Hematopoietic multipotent progenitor cell treated with erythropoietin and hydrocortisone succinate and interleukin-3 and kit ligand, for 8 days (in vitro differentiated cells): ENCODE results near the gene MTHFR.
A peak's percentile ranks its signal among the peaks of the same experiment; 100 is the strongest.

Source experiments
- DNase-seq: peaks from one replicate; pipeline ENCODE4 v3.0.0-alpha.2; 2015

Gene MTHFR

DNA sequence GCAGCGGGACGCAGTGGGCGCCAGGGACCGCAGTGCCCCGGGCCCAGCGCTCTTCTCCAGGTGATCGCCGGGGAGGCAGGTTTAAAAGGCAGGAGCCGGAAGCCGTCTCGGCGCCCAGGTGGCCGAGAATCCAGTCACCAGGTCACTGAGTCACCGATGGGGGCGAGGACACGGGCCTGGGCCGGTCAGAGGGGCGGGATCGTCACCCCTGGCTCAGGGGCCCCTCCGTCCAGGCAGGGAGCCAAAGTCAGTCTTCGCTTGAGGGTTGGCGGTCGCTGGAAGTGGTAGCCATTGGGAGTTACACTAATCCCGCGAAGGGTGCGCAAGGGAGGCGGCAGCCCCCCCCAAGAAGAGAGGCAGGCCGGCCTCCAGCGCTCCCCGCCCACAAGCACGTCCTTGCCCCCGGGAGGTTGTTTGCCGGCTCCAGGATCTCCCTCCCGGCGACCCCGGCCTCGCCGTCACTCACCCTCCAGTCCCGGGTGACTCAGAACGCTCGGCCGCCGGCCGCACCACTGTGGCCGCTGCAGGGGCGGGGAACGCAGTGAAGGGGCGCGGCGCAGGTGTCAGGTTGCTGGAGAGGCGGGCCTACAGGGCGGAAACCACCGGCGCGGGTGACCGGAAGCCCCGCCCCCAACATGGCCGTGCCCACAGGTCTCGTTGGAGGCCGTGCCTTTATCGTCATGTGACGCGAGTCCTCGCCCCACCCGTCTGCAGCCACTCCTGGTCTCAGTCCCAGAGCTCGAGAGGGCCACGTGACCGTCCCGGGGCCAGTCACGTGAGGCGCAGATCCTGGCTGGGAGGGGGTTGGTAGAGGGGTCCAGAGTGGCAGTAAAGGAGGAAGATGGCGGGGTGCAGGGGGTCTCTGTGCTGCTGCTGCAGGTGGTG lies at the start of gene MTHFR, which contains the start of gene CLCN6:
MTHFR (minus strand) TSS at position 543 of the 885 bp plus-strand sequence. CDS start 2,848 bp downstream, outside the sequence.
CLCN6 (plus strand) TSS at position 770 of the 885 bp plus-strand sequence; CDS start at position 842, 72 bp downstream.
- DNase-seq: peak; percentile 99

DNA sequence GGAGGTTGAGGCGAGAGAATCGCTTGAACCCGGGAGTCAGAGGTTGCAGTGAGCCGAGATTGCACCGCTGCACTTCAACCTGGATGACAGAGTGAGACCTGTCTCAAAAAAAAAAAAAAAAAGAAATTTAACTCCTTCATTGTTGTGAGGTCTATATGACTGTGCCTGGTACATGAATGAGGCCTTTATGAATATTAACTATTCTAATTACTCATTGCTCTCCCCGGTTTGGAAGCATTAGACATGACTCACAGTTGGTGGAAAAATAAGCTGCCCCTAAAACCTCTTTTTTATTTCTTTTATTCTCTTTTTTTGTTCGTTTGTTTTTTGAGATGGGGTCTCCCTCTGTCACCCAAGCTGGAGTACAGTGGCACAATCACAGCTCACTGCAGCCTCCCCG lies 49.7 kb upstream of the MTHFR start:
- DNase-seq: no peak

DNA sequence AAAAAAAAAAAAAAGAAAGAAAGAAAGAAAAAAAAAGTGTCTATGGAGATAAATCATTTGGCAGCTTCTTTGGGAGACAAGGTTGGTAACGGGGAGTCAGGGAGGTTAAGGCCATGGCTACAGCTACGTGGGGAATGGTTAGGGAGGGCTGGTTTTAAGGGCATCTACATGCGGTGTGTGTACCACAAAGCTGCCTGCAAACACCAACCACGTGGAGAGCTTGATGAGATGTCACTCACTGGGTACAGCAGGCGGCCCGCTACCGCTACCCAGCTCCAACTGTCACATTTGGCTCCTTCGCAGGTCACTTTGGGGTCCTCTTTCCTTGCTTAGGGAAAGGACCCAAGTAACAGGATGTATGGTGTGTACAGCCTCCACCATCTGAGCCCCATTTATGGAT lies 48.8 kb upstream of the MTHFR start:
- no peak for DNase-seq

DNA sequence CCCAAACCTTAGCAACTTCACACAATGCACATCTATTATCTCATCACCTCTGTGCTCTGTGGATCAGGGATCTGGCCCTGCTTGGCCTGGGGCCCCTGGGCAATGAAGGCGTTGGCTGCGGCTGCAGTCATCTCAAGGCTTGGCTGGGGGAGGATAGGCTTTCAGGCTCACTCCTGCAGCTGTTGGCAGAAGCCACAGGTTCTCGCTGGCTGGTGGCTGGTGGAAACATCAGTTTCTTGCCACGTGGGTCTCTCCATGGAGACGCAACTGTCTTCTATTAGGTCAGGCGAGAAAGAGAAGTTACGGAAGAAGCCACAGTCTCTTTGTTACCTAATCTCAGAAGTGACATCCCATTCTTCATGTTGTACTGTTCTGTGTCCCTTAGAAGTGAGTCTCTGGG lies 45.4 kb upstream of the MTHFR start:
- peak; percentile 49 for DNase-seq

DNA sequence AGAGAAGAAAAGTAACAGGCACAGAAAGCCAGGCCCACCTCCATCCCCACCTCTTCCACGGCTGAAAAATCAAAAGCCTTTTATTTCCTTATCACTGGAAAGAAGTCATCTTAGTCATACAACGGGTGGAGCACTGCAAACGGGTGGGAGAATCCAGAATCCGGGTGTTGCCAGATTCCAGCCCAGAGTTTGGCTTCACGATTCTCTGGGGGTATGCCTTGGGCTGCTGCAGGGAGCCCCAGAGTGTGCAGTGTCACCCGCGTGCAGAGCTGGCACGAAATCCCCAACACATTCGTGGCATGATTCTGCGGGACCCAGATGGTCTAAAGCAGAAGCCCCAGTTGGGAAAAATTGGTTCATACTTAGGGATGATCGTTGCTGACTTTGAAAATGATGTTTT lies 44.4 kb upstream of the MTHFR start:
- DNase-seq: no peak

DNA sequence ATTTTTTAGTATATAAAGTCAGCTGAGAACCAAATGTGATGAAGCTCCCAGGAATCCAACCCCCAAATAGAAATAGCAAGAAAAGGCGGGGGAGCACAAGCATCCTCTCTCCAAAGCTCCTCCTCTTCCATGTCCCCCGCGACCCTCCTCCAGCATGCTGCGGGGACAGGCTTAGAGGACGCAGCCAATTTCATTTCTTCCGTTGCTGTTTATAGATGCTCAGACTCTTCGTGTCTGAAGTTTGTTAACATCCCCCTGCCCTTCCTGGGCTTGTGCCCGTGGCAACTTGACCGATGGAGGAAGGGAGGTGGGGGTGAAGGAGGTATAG lies 42.6 kb upstream of the MTHFR start:
- no peak for DNase-seq

DNA sequence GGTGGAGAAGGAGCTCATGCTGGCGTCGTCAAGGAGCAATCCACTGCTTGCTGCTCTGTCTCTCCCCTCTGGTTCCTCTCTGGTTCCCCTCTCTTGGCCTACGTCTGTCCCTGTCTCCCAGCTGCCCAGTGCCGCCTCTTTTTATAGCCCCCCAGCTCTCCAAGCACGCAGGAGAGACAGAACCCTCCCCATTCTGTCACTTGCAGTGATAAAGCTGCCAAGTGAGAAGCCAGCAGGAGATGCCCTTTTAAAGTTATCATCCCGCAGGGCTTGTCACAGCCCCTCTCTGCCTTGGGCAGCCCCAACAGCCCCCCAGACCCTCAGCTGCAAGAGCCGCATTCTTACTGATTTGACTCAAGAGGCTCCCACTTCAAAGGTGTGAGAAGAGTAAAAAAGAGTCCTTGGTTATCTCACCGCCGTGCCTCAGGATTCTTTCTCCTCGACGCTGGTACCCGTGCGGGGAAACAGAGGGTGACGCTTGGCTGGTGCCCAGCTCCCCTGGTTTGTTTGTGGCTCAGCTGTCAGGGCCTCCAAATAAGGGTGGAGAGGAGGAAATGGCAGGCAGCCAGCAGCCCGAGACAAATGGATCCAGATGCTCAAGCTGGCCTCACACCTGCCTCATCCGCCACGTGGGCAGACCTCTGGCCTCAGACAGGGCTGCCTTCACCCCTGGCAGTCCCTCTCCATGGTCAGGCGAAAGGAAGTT lies 42.1 kb upstream of the MTHFR start, which contains the start of gene NPPA:
NPPA (minus strand) TSS at position 117 of the 706 bp plus-strand sequence; CDS start at position 18, 99 bp downstream.
- DNase-seq: peak; percentile 33

DNA sequence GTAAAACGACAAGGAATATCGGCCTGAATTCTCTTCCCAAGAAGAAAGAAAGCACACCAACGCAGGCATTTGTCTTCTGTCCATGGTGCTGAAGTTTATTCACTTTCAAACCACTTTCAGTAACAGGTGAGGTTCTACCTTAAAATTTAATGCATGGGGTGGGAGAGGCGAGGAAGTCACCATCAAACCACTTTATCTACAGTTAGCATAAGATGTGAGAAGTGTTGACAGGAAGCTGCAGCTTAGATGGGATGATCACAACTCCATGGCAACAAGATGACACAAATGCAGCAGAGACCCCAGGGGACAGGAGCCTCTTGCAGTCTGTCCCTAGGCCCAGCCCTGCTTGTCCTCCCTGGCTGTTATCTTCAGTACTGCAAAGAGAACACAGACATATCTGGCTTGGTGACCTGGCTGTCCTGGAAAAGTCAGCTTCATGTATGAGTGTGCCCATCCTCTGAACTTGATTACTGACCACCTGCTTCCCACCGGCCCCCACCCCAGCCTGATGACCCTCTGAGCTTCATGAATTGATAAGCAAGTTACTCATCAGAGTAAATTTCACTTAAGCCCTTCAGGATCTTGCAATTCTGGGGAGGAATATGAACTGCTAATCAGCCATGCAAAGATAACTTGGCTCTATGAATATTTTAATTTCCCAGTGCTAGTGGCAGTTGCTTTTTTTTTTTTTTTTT lies 40.0 kb upstream of the MTHFR start:
- peak; percentile 59 for DNase-seq

DNA sequence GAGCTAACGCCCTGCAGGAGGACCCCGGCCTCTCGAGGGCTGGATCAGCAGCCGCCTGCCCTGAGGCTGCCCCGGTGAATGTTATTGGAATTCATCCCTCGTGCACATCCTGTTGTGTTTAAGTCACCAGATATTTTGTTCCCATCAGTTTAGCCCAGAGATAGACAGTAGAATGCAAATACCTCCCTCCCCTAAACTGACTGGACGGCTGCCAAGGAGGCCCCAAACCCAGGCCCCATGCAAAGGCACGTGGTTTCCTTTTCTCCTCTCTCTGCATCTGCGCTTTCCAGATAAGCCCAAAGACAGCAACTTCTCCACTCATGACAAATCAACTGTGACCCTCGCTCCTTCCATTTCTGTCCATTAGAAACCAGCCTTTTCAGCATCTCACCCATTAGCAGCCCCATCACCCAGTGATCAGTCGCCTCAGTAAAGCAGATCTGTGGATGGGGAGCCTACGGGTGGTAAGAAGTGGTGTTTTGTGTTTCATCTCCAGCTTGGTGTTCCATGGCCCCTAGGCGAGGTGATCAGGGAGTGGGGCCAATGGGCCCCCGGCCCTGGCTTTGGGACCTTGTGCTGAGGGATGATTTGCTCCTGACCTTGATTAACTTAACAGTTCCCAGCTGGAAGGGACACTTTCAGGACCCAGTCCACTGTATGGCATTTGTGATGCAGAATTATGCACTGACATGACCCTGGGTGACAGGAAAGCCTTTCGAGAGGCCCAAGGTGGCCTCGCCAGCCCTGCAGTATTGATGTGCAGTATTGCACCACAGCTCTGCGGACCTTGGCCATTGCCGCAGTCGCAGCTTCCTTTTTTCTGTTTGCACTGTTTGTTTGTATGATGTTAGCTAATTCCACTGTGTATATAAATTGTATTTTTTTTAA lies 36.6 kb upstream of the MTHFR start:
- peak; percentile 100 for DNase-seq

DNA sequence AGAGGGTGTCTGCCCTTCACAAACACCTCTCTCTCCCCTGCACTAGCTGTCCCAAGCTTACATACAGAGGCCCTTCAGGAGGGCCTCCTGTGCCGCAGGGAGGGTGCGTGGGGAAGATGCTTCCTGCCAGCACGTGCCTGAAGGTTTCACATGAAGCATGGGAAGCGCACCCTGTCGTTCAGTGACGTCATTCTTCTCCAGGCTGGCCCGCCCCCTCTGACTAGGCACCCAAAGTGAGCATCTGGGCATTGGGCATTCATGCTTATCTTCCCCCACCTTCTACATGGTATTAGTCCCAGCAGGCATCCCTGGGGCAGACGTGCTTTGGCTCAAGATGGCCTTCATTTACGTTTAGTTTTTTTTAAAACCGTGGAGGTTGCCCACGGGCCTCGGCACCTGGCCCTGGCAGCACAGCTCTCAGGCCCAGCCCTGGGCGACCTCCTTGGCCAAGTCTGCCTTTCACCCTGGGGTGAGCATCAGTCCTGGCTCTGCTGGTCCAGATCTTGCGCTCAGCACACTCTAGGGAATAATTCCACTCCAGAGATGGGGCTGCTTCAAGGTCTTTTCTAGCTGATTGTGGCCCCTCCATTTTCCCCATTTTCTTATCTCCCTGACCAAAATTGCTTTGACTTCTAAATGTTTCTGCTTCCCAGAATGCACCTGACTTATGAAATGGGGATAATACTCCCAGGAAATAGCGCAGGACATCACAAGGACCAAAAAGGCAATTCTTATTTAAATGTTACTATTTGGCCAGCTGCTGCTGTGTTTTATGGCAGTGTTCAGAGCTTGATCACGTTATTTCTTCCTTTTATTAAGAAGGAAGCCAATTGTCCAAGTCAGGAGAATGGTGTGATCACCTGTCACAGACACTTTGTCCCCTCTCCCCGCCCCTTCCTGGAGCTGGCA lies 35.7 kb upstream of the MTHFR start:
- peak; percentile 97 for DNase-seq

DNA sequence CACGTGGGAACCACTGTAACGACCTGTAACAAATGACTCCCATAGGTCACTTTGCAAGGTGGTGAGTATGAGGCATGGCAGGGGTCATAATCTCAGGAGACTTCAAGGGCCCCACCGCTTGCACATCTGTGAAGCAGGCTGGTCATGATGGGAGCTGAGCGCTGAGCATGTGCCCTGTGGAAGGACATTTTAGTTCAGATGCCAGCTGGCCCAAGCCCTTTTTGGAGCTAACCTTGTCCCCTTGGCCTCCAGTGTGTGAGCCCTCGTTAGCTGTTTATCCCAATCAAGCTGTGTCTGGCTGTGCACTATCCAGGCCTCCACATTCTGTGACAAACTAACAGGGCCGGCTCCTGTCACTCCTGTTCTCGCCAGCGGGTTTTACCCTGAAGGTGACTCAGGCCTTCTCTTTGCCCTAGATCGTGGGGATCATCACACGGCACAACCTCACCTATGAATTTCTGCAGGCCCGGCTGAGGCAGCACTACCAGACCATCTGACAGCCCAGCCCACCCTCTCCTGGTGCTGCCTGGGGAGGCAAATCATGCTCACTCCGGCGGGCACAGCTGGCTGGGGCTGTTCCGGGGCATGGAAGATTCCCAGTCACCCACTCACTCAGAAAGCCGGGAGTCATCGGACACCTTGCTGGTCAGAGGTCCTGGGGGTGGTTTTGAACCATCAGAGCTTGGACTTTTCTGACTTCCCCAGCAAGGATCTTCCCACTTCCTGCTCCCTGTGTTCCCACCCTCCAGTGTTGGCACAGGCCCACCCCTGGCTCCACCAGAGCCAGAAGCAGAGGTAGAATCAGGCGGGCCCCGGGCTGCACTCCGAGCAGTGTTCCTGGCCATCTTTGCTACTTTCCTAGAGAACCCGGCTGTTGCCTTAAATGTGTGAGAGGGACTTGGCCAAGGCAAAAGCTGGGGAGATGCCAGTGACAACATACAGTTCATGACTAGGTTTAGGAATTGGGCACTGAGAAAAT lies 34.3 kb upstream of the MTHFR start:
- DNase-seq: no peak

DNA sequence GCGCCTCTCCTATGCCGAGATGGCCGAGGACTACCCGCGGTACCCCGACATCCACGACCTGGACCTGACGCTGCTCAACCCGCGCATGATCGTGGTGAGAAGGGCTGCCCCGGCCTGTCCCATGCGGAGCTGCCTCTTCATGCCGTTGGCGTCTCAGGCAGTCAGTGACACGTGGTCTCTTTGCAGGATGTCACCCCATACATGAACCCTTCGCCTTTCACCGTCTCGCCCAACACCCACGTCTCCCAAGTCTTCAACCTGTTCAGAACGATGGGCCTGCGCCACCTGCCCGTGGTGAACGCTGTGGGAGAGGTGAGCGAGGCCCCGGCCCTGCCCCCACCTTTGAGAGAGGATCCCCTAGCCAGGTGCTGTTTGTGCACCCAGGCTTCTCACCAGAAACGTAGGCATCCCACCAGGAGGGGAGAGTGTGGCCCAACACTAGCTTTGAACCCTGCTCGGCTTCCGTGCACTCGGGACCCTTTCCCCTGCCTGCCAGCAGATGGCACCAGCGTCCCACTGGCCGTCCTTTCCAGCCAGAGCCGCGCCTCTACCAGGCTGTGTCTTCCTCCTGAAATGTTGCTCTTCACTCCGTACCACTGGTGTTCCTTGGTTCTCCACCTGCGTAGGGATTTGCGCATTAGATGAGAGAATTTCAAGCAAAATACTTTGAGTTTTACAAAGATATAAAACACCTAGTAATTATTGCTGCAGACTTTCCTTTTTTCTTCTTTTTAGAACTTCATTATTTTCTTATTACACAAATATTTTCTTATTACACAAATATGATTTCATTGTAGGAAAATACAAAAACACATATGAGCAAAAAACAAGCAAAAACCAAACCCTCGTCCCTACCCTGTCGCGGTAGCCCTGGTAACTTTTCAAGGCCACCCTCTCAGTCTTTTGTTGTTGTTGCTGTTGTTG lies 32.8 kb upstream of the MTHFR start:
- DNase-seq: peak; percentile 73

DNA sequence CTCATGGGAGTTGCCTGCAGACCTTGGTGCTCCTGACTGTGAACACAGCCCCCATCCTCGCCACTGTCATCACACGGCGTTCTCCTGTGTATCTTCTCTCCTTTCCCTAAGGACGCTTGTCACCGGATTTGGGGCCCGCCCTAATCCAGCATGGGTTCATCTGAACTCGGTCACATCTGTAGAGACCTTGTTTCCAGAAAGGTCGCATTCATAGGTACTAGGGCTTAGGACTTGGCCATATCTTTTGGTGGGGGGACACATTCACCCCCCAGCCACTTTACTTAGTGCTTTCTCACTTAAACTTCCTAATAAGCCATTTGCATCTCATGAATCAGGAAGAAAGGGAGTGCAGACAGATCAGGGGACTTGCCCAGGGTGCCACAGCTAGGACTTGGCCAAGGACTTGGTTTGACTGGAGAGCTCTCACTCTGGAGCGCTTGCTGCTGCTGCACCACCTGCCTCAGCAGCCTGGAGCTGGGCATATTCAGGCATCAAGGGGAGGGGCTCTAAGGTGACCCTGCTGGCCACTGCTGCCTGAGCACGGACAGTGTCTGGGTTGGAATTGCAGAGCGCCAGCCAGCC lies 32.1 kb upstream of the MTHFR start:
- DNase-seq: no peak

DNA sequence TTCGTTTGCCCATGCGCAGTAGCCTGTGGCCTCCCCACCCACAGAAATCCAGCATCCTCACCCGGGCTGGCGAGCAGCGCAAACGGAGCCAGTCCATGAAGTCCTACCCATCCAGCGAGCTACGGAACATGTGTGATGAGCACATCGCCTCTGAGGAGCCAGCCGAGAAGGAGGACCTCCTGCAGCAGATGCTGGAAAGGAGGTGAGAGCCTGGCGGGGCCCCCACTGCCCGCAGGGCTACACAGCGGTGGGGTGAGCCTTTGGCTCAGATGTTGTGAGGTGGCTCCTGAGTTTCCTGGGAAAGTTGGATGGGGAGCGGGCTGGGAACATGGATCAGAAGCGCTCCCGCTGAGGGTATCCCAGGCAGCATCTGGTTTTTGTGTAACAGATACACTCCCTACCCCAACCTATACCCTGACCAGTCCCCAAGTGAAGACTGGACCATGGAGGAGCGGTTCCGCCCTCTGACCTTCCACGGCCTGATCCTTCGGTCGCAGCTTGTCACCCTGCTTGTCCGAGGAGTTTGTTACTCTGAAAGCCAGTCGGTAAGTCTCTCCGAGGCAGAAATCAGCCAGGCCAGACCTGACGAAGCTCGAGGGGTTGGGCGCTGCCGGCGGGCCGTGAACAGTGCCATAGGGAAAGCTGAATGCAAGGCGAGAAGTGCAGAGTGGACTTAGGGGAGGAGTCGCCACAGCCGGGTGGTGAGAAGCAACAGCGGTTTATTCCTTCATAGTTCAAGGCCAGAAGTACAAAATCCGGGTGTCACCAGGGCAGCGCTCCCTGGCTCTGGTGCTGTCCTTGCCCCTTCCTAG lies 31.4 kb upstream of the MTHFR start:
- no peak for DNase-seq

DNA sequence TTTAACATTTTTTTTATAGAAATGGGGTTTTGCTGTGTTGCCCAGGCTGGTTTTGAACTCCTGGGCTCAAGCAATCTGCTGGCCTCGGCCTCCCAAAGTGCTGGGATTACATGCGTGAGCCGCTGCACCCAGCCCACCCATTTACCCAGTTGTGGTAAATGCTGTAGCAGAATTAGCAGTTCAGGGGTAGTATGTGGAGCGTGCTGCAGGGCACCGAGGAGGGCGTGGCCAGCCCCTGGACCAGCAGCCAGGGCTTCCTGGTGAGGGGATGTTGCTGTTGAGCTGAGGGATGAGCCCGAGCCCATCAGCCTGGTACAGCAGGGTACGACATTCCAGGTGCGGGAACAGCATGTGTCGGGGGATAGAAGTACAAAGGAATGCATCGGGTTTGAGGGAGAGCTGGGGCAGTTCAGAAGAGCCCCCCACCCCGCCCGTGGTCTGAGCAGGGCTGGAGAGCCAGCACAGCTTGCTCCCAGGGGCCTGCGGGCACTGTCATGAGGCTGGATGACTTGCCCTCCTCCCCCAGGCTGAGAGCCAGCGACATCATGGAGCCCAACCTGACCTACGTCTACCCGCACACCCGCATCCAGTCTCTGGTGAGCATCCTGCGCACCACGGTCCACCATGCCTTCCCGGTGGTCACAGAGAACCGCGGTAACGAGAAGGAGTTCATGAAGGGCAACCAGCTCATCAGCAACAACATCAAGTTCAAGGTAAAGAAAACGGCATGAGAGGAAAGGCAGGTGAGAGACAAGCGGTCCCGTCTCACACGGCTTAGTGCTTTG lies 29.9 kb upstream of the MTHFR start:
- DNase-seq: no peak

DNA sequence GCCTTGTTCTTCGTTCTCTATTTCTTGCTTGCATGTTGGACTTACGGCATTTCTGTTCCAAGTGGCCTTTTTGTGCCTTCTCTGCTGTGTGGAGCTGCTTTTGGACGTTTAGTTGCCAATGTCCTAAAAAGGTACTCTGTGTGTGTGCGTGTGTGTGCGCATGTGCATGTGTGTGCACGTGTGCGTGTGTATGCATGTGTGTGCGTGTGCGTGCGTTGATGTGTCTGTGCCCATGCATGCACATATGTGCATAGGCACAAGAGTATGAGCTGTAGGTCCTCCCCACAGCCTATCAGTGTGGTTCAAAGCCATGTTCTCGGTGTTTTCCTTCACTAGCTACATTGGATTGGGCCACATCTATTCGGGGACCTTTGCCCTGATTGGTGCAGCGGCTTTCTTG lies 28.1 kb upstream of the MTHFR start:
- DNase-seq: no peak

DNA sequence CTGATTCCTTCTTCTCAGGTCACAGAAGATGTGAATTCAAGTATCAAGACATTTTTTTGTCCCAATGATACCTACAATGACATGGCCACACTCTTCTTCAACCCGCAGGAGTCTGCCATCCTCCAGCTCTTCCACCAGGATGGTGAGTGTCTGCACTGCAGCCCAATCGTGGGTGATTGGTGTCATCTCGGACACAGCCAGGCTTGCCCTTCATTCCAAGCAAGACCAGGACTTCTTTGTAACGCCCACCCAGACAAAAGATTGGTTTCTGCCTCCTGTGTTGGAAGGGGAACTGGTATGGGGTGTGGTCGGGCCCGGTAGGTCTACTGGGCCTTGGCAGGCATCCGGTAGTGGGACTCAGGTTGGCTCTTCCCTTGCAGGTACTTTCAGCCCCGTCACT lies 27.7 kb upstream of the MTHFR start:
- DNase-seq: no peak
